Heart left ventricle (tissue), 16 donors: Measurements from ENCODE around the gene CCT3. TPM values are rescaled to one million over a fixed set of nuclear protein-coding genes. Genes with fewer than 3 reads are reported as not detected.
A peak's percentile ranks its signal among the peaks of the same experiment; 100 is the strongest.

Experiments
- ATAC-seq, 4 donors: fragments of 200-7000 bp; cut with Tn5 transposase; one replicate each; pipeline ENCODE4 v1.9.1; 2020 to 2022; ENCODE audit warnings: moderate library complexity in 4 of 4, mild to moderate bottlenecking in 3 of 4, moderate number of reproducible peaks in 1 of 4
- DNase-seq, 5 donors: peaks; one replicate each; pipeline ENCODE4 v3.0.0-alpha.2; 2020
- H3K27ac ChIP-seq, 12 donors: fragments of 200-600 bp; sonication (generic) in 4 of 12; one replicate each; pipeline versions ENCODE4 v1.5.0 to v1.8.0; 2016 to 2022; ENCODE audit warnings: mild to moderate bottlenecking in 2 of 12
- H3K27me3 ChIP-seq, 9 donors: fragments of 200-600 bp; sonication (generic) in 2 of 9; one replicate each; pipeline versions ENCODE4 v1.5.1 to v1.8.0; 2016 to 2022; ENCODE audit warnings: mild to moderate bottlenecking in 3 of 9
- H3K36me3 ChIP-seq, 9 donors: fragments of 200-600 bp; sonication (generic) in 2 of 9; one replicate each; pipeline versions ENCODE4 v1.5.0 to v1.8.0; 2018 to 2022; ENCODE audit warnings: mild to moderate bottlenecking in 2 of 9
- H3K4me1 ChIP-seq, 12 donors: fragments of 200-600 bp; sonication (generic) in 4 of 12; one replicate each; pipeline versions ENCODE4 v1.5.0 to v1.8.0; 2016 to 2022; ENCODE audit warnings: mild to moderate bottlenecking in 3 of 12
- H3K4me3 ChIP-seq, 12 donors: fragments of 200-600 bp; sonication (generic) in 4 of 12; one replicate each; pipeline versions ENCODE4 v1.5.0 to v1.8.0; 2017 to 2022; ENCODE audit warnings: mild to moderate bottlenecking in 9 of 12, moderate library complexity in 4 of 12
- H3K9me3 ChIP-seq, 12 donors: fragments of 200-600 bp; sonication (generic) in 4 of 12; one replicate each; pipeline versions ENCODE4 v1.5.0 to v1.8.0; 2016 to 2022; ENCODE audit warnings: mild to moderate bottlenecking in 1 of 12
- POLR2A ChIP-seq, 2 donors: fragments of 450-650 bp; IDR thresholded peaks; one replicate each; pipeline ENCODE4 v1.6.1; 2017; ENCODE audit warnings: antibody characterized with exemption in 2 of 2, mild to moderate bottlenecking in 2 of 2, moderate library complexity in 2 of 2
- WGBS, 4 donors: extraction: QIAGEN DNeasy Blood & Tissue Kit in 2 of 4; methylation state at CpG; one replicate each; pipeline versions ENCODE4 v1.1.5 to v1.1.7; 2013 to 2018; 5-methylcytosine and 5-hydroxymethylcytosine counted together
- intact Hi-C, 10 donors: fragments of 100-400 bp; cut with DNase I; formaldehyde crosslinking; loops; one replicate each; pipeline versions ENCODE4 v1.11.1 to v1.14.2; 2022
- polyA plus RNA-seq, 2 donors: library from polyadenylated mRNA; stranded (reverse); fragments of 200-250 nt; gene quantifications; one replicate each; pipeline ENCODE4 v1.2.3, GENCODE V29; 2013
- total RNA-seq, 9 donors: library from RNA; depleted of rRNA in 2 of 9; stranded (reverse); fragments of >200 nt in 2 of 9; fragmentation: NEBNext Ultra II Directional in 3 of 9; extraction: Animal tissue kit (Norgen Biotek cat#: 25700) in 3 of 9; gene quantifications; one replicate each; pipeline versions ENCODE4 v1.1.0 to v1.2.4, GENCODE V29; 2016 to 2023
- TF ChIP-seq, protein P1 (sequence below), 12 donors: fragments of 200-600 bp; sonication (generic) in 4 of 12; IDR thresholded peaks; one replicate each; pipeline versions ENCODE4 v1.5.0 to v1.8.0; 2018 to 2022; ENCODE audit warnings: antibody characterized with exemption in 12 of 12, mild to moderate bottlenecking in 5 of 12
- donor health status: ischemic (EF 13 %, LVEDD 7.1; RV severe dilation, severe dysfunction).
- donor health status: healthy with polysubstance abuse.
- donor health status: DM: no; HTN: yes; CAD: no.
- donor health status: DM: no; HTN: no; CAD: no.
- donor health status: ischemic (EF 25% LVEDD 6.9; RV normal size, moderate dysfunction).
- donor health status: ischemic (EF 25% LVEDD 5.7; RV mildly dilated, moderate dysfunction).
- donor health status: healthy.
- donor health status: DM: yes; HTN: yes; CAD: no.
- donor health status: ischemic (EF 35%, LVEDD 5.7; RV mildly dilated, moderate dysfunction).
- donor health status: nonischemic (EF 11% LVEDD 7.7; RV severe dilation, severe dysfunction).
- donor health status: DM: yes; HTN: yes; CAD: no.
- donor health status: PGD.
- donor health status: ischemic (EF 29% LVEDD 5.4; RV normal size, mild dysfunction).
- donor health status: nonischemic (EF 23%, LVEDD 6.1; RV moderate dilation, normal function).

CCT3 gene
- total and polyA plus RNA-seq, 11 donors, result 83.1 to 246 (median 143) TPM

DNA sequence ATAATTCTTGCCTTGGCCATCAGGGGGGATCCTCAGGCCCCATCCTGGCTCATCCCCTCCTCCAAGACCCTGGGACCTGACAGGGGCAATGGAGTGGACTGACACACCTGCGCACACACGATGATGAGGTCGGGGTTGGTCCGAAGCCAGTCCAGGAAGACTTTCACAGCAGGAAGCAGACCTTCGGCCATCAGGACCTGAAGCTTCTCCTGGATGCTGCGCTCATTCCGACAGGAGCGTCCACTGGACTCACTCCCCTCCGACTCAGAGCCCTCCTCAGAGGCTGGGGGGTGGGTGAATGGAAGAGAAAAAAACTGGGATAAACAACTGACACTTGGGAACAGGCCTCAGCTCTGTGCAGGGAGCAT, 74.8 kb downstream of the CCT3 start:
- WGBS, 4 donors, result 82 to 97% (median 93%) methylated on average over 7 to 9 of the region's 9 CpGs
- Histone ChIP-seq H3K9me3 (no peaks in the 10 kb centered on the region), H3K4me1 (no peaks in the 10 kb centered on the region), H3K36me3 (peaks cover 2 to 100% (median 96%) of the 10 kb centered on the region in 9 donors), H3K27ac (no peak overlapping the region), H3K4me3 (no peak overlapping the region), H3K27me3 (no peaks in the 10 kb centered on the region)
- intact Hi-C loops, result no loop called here
- ATAC-seq, result no peak
- no peak for DNase-seq
- TF ChIP-seq POLR2A (IDR thresholded peaks at IDR 0.05), result no peak
- TF ChIP-seq, protein P1, sequence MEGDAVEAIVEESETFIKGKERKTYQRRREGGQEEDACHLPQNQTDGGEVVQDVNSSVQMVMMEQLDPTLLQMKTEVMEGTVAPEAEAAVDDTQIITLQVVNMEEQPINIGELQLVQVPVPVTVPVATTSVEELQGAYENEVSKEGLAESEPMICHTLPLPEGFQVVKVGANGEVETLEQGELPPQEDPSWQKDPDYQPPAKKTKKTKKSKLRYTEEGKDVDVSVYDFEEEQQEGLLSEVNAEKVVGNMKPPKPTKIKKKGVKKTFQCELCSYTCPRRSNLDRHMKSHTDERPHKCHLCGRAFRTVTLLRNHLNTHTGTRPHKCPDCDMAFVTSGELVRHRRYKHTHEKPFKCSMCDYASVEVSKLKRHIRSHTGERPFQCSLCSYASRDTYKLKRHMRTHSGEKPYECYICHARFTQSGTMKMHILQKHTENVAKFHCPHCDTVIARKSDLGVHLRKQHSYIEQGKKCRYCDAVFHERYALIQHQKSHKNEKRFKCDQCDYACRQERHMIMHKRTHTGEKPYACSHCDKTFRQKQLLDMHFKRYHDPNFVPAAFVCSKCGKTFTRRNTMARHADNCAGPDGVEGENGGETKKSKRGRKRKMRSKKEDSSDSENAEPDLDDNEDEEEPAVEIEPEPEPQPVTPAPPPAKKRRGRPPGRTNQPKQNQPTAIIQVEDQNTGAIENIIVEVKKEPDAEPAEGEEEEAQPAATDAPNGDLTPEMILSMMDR (IDR thresholded peaks at IDR 0.05), result no peak

DNA sequence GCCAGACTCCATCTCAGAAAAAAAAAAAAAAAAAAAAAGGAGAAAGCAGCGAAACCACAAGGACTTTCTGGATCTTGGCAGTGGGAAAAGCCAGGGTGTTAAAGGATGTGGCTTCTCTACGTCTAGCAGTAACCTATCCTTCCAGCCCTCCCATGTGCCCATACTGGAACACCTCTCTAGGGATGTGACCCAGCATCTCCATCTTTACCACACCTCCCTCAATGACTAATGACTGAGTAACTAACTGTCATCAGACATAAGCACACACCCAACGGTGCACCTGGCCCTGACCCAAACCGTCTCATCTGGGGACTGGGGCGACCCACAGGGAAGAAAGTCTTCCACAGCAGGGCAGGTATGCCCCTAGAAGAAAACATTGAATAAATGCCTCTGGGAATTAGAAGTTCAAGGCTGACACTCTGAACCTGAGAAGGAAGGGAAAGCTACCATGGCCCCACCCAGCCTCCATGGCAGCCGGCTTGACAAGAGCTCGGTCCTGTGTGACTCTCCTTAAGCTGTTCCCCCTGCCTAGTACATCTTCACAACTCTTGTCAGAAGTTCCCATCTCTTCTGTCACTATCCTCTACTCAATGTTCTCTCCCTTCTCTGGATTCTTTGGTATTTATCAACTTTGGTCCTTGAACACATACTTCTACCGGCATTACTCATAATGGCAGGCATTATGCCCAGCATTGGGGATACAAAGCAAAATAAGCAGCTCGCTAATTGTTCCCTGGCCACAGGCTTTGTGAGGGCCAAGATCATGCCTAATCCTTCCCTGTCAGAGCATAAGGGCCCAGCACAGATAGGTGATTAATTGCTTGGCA, 75.4 kb downstream of the CCT3 start:
- H3K9me3 ChIP-seq, result no peaks in the 10 kb centered on the region
- H3K36me3 ChIP-seq, result peaks cover 2 to 100% (median 96%) of the 10 kb centered on the region in 9 donors
- no peak overlapping the region for H3K4me3 ChIP-seq
- no peaks in the 10 kb centered on the region for H3K4me1 ChIP-seq
- TF ChIP-seq POLR2A (IDR thresholded peaks at IDR 0.05), result no peak
- TF ChIP-seq, protein P1 (IDR thresholded peaks at IDR 0.05), result no peak
- 80 to 87% (median 84%) methylated on average over 9 of the region's 9 CpGs for WGBS, 4 donors
- intact Hi-C loops, result no loop called here
- ATAC-seq, result peak in 2 of 4 donors; percentile 21 to 29
- no peak overlapping the region for H3K27ac ChIP-seq
- no peaks in the 10 kb centered on the region for H3K27me3 ChIP-seq
- no peak for DNase-seq

DNA sequence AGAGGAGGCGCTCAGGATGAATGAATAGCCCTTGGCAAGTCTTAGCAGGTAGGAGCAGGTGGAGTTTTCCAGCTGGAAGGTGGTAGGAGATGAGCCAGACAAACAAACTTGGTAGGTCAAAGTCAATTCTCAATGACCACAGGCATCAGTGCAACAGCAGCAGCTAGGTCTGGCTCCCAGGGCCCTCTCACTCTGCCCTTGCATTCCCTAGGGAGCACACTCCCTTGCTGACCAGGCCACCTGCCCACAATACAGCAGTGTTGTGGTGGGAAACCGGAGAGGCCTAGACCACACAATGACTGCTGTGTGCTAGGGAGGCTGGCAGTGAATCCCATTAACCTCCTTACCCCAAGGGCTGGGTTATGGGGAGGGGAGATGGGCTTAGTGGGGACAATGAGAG, 77.2 kb downstream of the CCT3 start:
- Histone ChIP-seq H3K27ac (no peak overlapping the region), H3K9me3 (no peaks in the 10 kb centered on the region), H3K36me3 (peaks cover 0 to 100% (median 96%) of the 10 kb centered on the region in 9 donors), H3K4me1 (no peaks in the 10 kb centered on the region), H3K27me3 (no peaks in the 10 kb centered on the region), H3K4me3 (no peak overlapping the region)
- 78 to 100% (median 90%) methylated on average over 2 of the region's 2 CpGs for WGBS, 4 donors
- ATAC-seq (no peak), DNase-seq (no peak)
- intact Hi-C loops, result no loop called here
- no peak for TF ChIP-seq POLR2A (IDR thresholded peaks at IDR 0.05)
- TF ChIP-seq, protein P1 (IDR thresholded peaks at IDR 0.05), result no peak

DNA sequence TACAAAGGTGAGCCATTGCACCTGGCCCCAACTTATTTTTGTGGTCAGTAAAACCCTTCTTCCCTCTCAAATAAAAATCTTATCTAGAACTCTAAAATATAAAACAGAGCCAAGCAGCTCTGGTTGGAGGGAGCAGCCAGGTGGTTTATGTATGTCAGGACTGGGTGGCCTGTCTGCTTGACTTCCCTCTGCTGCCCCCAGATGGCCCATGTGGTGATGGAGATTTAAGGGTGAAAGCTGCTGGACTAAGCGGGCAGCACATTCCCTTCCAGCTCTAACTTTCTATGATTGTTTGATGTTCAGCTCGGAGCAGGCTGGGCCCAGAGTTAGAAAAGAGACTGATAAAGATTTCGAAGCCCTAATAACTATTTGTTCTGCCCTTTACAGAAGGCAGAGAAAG, 78.3 kb downstream of the CCT3 start:
- Histone ChIP-seq H3K4me3 (no peak overlapping the region), H3K36me3 (peaks cover 0 to 100% (median 97%) of the 10 kb centered on the region in 9 donors), H3K27me3 (no peaks in the 10 kb centered on the region), H3K27ac (no peak overlapping the region), H3K9me3 (no peaks in the 10 kb centered on the region), H3K4me1 (no peaks in the 10 kb centered on the region)
- DNase-seq (no peak), ATAC-seq (no peak)
- intact Hi-C loops, result loop anchor here in 1 of 10 donors (10.0 kb wide), 1 partner anchor 55 kb away; no protein-coding TSS in a partner anchor
- TF ChIP-seq, protein P1 (IDR thresholded peaks at IDR 0.05), result no peak
- TF ChIP-seq POLR2A (IDR thresholded peaks at IDR 0.05), result no peak
- 58 to 69% (median 66%) methylated on average over 3 of the region's 3 CpGs for WGBS, 4 donors

Other genes with a start within 250 kb of the CCT3 start
- 100 to 1,000 TPM; 223 to 396 (median 279) TPM for gene LMNA, start 223.6 kb downstream of the CCT3 start, total RNA-seq
- gene LMNA, start 223.6 kb downstream of the CCT3 start, polyA plus RNA-seq, result 100 to 1,000 TPM; 257 to 272 TPM
- 10 to 100 TPM in 1 of 9 donors, 1 to 10 TPM in 5, under 1 TPM in 3; 0.60 to 10.2 (median 1.6) TPM for gene SEMA4A, start 184.7 kb downstream of the CCT3 start, total RNA-seq
- gene SEMA4A, start 184.7 kb downstream of the CCT3 start, polyA plus RNA-seq, result 1 to 10 TPM in 1 of 2 donors, under 1 TPM in 1; 0.90 to 1.8 TPM
- gene SLC25A44, start 144.2 kb downstream of the CCT3 start, total RNA-seq, result 10 to 100 TPM; 16.4 to 27.4 (median 20.5) TPM
- gene SLC25A44, start 144.2 kb downstream of the CCT3 start, polyA plus RNA-seq, result 10 to 100 TPM in 1 of 2 donors, 1 to 10 TPM in 1; 5.8 to 29.3 TPM
- gene PMF1, start 125.3 kb downstream of the CCT3 start, total RNA-seq, result 100 to 1,000 TPM in 1 of 9 donors, 10 to 100 TPM in 8; 57.8 to 116 (median 62.4) TPM
- 100 to 1,000 TPM; 104 to 122 TPM for gene PMF1, start 125.3 kb downstream of the CCT3 start, polyA plus RNA-seq
- under 1 TPM in 6 of 9 donors, not detected in 3; 0.37 to 0.99 (median 0.65) TPM for gene BGLAP, start 96.1 kb downstream of the CCT3 start, total RNA-seq
- gene BGLAP, start 96.1 kb downstream of the CCT3 start, polyA plus RNA-seq, result under 1 TPM; 0.32 to 0.57 TPM
- 1 to 10 TPM in 3 of 9 donors, under 1 TPM in 4, not detected in 2; 0.42 to 1.9 (median 0.92) TPM for gene PAQR6, start 90.2 kb downstream of the CCT3 start, total RNA-seq
- gene PAQR6, start 90.2 kb downstream of the CCT3 start, polyA plus RNA-seq, result under 1 TPM; 0.26 to 0.61 TPM
- gene SMG5, start 55.5 kb downstream of the CCT3 start, total RNA-seq, result 100 to 1,000 TPM in 1 of 9 donors, 10 to 100 TPM in 8; 60.6 to 104 (median 89.4) TPM
- 10 to 100 TPM; 56.3 to 94.3 TPM for gene SMG5, start 55.5 kb downstream of the CCT3 start, polyA plus RNA-seq
- gene TMEM79, start 54.0 kb downstream of the CCT3 start, total RNA-seq, result 1 to 10 TPM in 7 of 9 donors, under 1 TPM in 2; 0.83 to 2.7 (median 1.3) TPM
- 1 to 10 TPM; 1.2 to 1.6 TPM for gene TMEM79, start 54.0 kb downstream of the CCT3 start, polyA plus RNA-seq
- gene GLMP, start 42.6 kb downstream of the CCT3 start, total RNA-seq, result 10 to 100 TPM in 8 of 9 donors, 1 to 10 TPM in 1; 9.1 to 63.8 (median 16.7) TPM
- gene GLMP, start 42.6 kb downstream of the CCT3 start, polyA plus RNA-seq, result 10 to 100 TPM; 12.8 to 14.4 TPM
- not detected for gene VHLL, start 39.0 kb downstream of the CCT3 start, total RNA-seq
- gene VHLL, start 39.0 kb downstream of the CCT3 start, polyA plus RNA-seq, result not detected
- gene TSACC, start 234 bp upstream of the CCT3 start, total RNA-seq, result under 1 TPM in 2 of 9 donors, not detected in 7; 0.36 to 0.81 TPM
- not detected for gene TSACC, start 234 bp upstream of the CCT3 start, polyA plus RNA-seq
- gene RHBG, start 30.9 kb upstream of the CCT3 start, total RNA-seq, result under 1 TPM in 1 of 9 donors, not detected in 8; 0.29 TPM
- not detected for gene RHBG, start 30.9 kb upstream of the CCT3 start, polyA plus RNA-seq
- gene MEF2D, start 162.5 kb upstream of the CCT3 start, total RNA-seq, result 100 to 1,000 TPM in 3 of 9 donors, 10 to 100 TPM in 6; 75.0 to 203 (median 93.2) TPM
- gene MEF2D, start 162.5 kb upstream of the CCT3 start, polyA plus RNA-seq, result 10 to 100 TPM; 40.5 to 68.8 TPM
- 1 to 10 TPM in 2 of 9 donors, under 1 TPM in 7; 0.09 to 5.1 (median 0.27) TPM for gene IQGAP3, start 234.3 kb upstream of the CCT3 start, total RNA-seq
- gene IQGAP3, start 234.3 kb upstream of the CCT3 start, polyA plus RNA-seq, result under 1 TPM; 0.11 to 0.25 TPM
- gene TTC24, start 241.4 kb upstream of the CCT3 start, total RNA-seq, result under 1 TPM in 1 of 9 donors, not detected in 8; 0.19 TPM
- gene TTC24, start 241.4 kb upstream of the CCT3 start, polyA plus RNA-seq, result not detected